HepG2 (cell line): ENCODE results near the gene MBL2. TPM values are rescaled to one million over a fixed set of nuclear protein-coding genes. Genes with fewer than 3 reads are reported as not detected.

Experiments used
- BRCA1 ChIP-seq: sonication (generic); formaldehyde crosslinking; IDR thresholded peaks from 2 replicates; pipeline ENCODE4 v1.4.0; 2020; ENCODE audit warnings: missing genetic modification reagents
- CEBPB ChIP-seq: IDR thresholded peaks from 2 replicates; pipeline ENCODE4 v1.6.1; 2011; ENCODE audit warnings: low read depth, low read length, improper control_type of control experiment, borderline replicate concordance
- FOXA3 ChIP-seq: IDR thresholded peaks from 2 replicates; pipeline ENCODE4 v1.6.1; 2016; ENCODE audit warnings: missing genetic modification reagents, missing compliant biosample characterization
- HNF4G ChIP-seq, 2 experiments: sonication (generic) in 1 of 2; formaldehyde crosslinking in 1 of 2; IDR thresholded peaks; 2 replicates each; pipeline versions ENCODE4 v1.4.0 to v1.6.1; 2011 to 2020; ENCODE audit warnings: borderline replicate concordance in 2 of 2, low read depth in 2 of 2, mild to moderate bottlenecking in 2 of 2, low read length in 1 of 2, missing genetic modification reagents in 1 of 2, moderate library complexity in 1 of 2
- HNRNPL ChIP-seq: fragments of 200-400 bp; formaldehyde crosslinking; IDR thresholded peaks from 2 replicates; pipeline ENCODE4 v1.6.1; 2017; ENCODE audit warnings: mild to moderate bottlenecking, low read depth, low read length
- KLF9 ChIP-seq: IDR thresholded peaks from 2 replicates; pipeline ENCODE4 v1.6.1; 2016; ENCODE audit warnings: low read depth
- NCOA1 ChIP-seq: sonication (generic); formaldehyde crosslinking; IDR thresholded peaks from 2 replicates; pipeline ENCODE4 v1.9.0; 2021; ENCODE audit warnings: missing genetic modification reagents
- NFYB ChIP-seq: sonication (generic); formaldehyde crosslinking; IDR thresholded peaks from 2 replicates; pipeline ENCODE4 v1.4.0; 2020; ENCODE audit warnings: missing genetic modification reagents
- TOPORS ChIP-seq: sonication (generic); formaldehyde crosslinking; IDR thresholded peaks from 2 replicates; pipeline ENCODE4 v1.8.0; 2023; ENCODE audit warnings: mild to moderate bottlenecking, missing genetic modification reagents
- ZBTB37 ChIP-seq: sonication (generic); formaldehyde crosslinking; IDR thresholded peaks from 2 replicates; pipeline ENCODE4 v1.4.0; 2020; ENCODE audit warnings: mild to moderate bottlenecking, missing genetic modification reagents
- ZBTB42 ChIP-seq: sonication (generic); formaldehyde crosslinking; IDR thresholded peaks from 2 replicates; pipeline ENCODE4 v1.5.0; 2020; ENCODE audit warnings: mild to moderate bottlenecking, missing genetic modification reagents
- ZNF160 ChIP-seq: sonication (generic); formaldehyde crosslinking; IDR thresholded peaks from 2 replicates; pipeline ENCODE4 v1.8.0; 2022; ENCODE audit warnings: mild to moderate bottlenecking, inconsistent platforms, missing genetic modification reagents
- ZNF232 ChIP-seq: sonication (generic); formaldehyde crosslinking; IDR thresholded peaks from 2 replicates; pipeline ENCODE4 v1.4.0; 2020; ENCODE audit warnings: missing genetic modification reagents, borderline replicate concordance
- ZNF331 ChIP-seq: sonication (generic); formaldehyde crosslinking; IDR thresholded peaks from 2 replicates; pipeline ENCODE4 v1.4.0; 2020; ENCODE audit warnings: missing genetic modification reagents
- ZNF367 ChIP-seq: sonication (generic); formaldehyde crosslinking; IDR thresholded peaks from 2 replicates; pipeline ENCODE4 v1.4.0; 2020; ENCODE audit warnings: missing genetic modification reagents, borderline replicate concordance
- polyA plus RNA-seq, 8 experiments: library from polyadenylated mRNA; depleted of rRNA in 3 of 8; stranded (reverse) in 7 of 8; unstranded in 1 of 8; fragments of >200 nt; fragmentation: Illumina TruSeq in 4 of 8; extraction: Trizol in 4 of 8; gene quantifications; 2 replicates each; pipeline versions ENCODE4 v1.2.1 to v1.2.3, GENCODE V29; 2011 to 2016; ENCODE audit warnings: low read depth in 4 of 8, missing spikeins in 1 of 8, mixed read lengths in 1 of 8; ENCODE audit not compliant: insufficient read depth in 1 of 8
- total RNA-seq, 5 experiments: library from RNA; depleted of rRNA; stranded (reverse); fragments of >200 nt; fragmentation: Illumina TruSeq; extraction: Trizol; gene quantifications; 2 replicates each; pipeline ENCODE4 v1.2.3, GENCODE V29; 2016; ENCODE audit warnings: low read depth in 1 of 5
- TF ChIP-seq, protein P1 (sequence below): sonication (generic); formaldehyde crosslinking; IDR thresholded peaks from 2 replicates; pipeline ENCODE4 v1.4.0; 2020; ENCODE audit warnings: missing genetic modification reagents
- TF ChIP-seq, protein P2 (sequence below): sonication (generic); formaldehyde crosslinking; IDR thresholded peaks from 2 replicates; pipeline ENCODE4 v1.9.0; 2021; ENCODE audit warnings: missing genetic modification reagents, borderline replicate concordance
- TF ChIP-seq, protein P3 (sequence below): sonication (generic); formaldehyde crosslinking; IDR thresholded peaks from 2 replicates; pipeline ENCODE4 v1.4.0; 2020; ENCODE audit warnings: missing genetic modification reagents, borderline replicate concordance

The MBL2 gene
- total and polyA plus RNA-seq, 2 of the 13 experiments (the other 11 are each of a cell fraction or from before 2014, with no cell fraction given): 9.6 to 16.2 TPM

GRCh38 chr10:52779541-52780390 lies 7.2 kb upstream of the MBL2 start (continued):
- TF ChIP-seq, protein P1, sequence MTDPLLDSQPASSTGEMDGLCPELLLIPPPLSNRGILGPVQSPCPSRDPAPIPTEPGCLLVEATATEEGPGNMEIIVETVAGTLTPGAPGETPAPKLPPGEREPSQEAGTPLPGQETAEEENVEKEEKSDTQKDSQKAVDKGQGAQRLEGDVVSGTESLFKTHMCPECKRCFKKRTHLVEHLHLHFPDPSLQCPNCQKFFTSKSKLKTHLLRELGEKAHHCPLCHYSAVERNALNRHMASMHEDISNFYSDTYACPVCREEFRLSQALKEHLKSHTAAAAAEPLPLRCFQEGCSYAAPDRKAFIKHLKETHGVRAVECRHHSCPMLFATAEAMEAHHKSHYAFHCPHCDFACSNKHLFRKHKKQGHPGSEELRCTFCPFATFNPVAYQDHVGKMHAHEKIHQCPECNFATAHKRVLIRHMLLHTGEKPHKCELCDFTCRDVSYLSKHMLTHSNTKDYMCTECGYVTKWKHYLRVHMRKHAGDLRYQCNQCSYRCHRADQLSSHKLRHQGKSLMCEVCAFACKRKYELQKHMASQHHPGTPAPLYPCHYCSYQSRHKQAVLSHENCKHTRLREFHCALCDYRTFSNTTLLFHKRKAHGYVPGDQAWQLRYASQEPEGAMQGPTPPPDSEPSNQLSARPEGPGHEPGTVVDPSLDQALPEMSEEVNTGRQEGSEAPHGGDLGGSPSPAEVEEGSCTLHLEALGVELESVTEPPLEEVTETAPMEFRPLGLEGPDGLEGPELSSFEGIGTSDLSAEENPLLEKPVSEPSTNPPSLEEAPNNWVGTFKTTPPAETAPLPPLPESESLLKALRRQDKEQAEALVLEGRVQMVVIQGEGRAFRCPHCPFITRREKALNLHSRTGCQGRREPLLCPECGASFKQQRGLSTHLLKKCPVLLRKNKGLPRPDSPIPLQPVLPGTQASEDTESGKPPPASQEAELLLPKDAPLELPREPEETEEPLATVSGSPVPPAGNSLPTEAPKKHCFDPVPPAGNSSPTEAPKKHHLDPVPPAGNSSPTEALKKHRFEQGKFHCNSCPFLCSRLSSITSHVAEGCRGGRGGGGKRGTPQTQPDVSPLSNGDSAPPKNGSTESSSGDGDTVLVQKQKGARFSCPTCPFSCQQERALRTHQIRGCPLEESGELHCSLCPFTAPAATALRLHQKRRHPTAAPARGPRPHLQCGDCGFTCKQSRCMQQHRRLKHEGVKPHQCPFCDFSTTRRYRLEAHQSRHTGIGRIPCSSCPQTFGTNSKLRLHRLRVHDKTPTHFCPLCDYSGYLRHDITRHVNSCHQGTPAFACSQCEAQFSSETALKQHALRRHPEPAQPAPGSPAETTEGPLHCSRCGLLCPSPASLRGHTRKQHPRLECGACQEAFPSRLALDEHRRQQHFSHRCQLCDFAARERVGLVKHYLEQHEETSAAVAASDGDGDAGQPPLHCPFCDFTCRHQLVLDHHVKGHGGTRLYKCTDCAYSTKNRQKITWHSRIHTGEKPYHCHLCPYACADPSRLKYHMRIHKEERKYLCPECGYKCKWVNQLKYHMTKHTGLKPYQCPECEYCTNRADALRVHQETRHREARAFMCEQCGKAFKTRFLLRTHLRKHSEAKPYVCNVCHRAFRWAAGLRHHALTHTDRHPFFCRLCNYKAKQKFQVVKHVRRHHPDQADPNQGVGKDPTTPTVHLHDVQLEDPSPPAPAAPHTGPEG: no peak
- no peak for TF ChIP-seq FOXA3 (CRISPR knock-in tag)
- TF ChIP-seq CEBPB: no peak
- peak; percentile 57; the same call in 1 of the 2 replicates for TF ChIP-seq HNF4G (IDR thresholded peaks at IDR 0.05; ENCODE audit: borderline replicate concordance, low read depth, low read length)
- no peak for TF ChIP-seq HNF4G (CRISPR knock-in tag; IDR thresholded peaks at IDR 0.05; ENCODE audit: borderline replicate concordance, low read depth)
- no peak for TF ChIP-seq KLF9 (CRISPR knock-in tag)
- no peak for TF ChIP-seq BRCA1 (CRISPR knock-in tag)
- no peak for TF ChIP-seq HNRNPL
- TF ChIP-seq ZNF232 (CRISPR knock-in tag): no peak
- no peak for TF ChIP-seq NCOA1 (CRISPR knock-in tag)
- TF ChIP-seq NFYB: no peak
- no peak for TF ChIP-seq ZBTB42 (CRISPR knock-in tag)
- TF ChIP-seq ZNF331 (CRISPR knock-in tag): peak; percentile 47; the same call in 1 of the 2 replicates
- TF ChIP-seq TOPORS (CRISPR knock-in tag): no peak
- TF ChIP-seq ZNF367: no peak
- TF ChIP-seq, protein P2, sequence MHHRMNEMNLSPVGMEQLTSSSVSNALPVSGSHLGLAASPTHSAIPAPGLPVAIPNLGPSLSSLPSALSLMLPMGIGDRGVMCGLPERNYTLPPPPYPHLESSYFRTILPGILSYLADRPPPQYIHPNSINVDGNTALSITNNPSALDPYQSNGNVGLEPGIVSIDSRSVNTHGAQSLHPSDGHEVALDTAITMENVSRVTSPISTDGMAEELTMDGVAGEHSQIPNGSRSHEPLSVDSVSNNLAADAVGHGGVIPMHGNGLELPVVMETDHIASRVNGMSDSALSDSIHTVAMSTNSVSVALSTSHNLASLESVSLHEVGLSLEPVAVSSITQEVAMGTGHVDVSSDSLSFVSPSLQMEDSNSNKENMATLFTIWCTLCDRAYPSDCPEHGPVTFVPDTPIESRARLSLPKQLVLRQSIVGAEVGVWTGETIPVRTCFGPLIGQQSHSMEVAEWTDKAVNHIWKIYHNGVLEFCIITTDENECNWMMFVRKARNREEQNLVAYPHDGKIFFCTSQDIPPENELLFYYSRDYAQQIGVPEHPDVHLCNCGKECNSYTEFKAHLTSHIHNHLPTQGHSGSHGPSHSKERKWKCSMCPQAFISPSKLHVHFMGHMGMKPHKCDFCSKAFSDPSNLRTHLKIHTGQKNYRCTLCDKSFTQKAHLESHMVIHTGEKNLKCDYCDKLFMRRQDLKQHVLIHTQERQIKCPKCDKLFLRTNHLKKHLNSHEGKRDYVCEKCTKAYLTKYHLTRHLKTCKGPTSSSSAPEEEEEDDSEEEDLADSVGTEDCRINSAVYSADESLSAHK (CRISPR knock-in tag): no peak
- no peak for TF ChIP-seq ZNF160 (CRISPR knock-in tag)
- TF ChIP-seq, protein P3, sequence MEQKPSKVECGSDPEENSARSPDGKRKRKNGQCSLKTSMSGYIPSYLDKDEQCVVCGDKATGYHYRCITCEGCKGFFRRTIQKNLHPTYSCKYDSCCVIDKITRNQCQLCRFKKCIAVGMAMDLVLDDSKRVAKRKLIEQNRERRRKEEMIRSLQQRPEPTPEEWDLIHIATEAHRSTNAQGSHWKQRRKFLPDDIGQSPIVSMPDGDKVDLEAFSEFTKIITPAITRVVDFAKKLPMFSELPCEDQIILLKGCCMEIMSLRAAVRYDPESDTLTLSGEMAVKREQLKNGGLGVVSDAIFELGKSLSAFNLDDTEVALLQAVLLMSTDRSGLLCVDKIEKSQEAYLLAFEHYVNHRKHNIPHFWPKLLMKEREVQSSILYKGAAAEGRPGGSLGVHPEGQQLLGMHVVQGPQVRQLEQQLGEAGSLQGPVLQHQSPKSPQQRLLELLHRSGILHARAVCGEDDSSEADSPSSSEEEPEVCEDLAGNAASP: peak; percentile 53; the same call in 1 of the 2 replicates
- TF ChIP-seq ZBTB37 (CRISPR knock-in tag): no peak
